Astrocyte (in vitro differentiated cells and primary cell): ENCODE measurements around the gene FGD5. TPM values are rescaled to one million over a fixed set of nuclear protein-coding genes. Genes with fewer than 3 reads are reported as not detected.
"Not testable (repeated sequence)": the region's sequence is repeated elsewhere in the genome, so short reads cannot be mapped to it uniquely, and the experiment has no call there.

Experiments
- DNase-seq: peaks from one replicate; pipeline ENCODE4 v3.0.0-alpha.2; 2010; ENCODE audit warnings: low read depth
- FAIRE-seq: peaks from 2 replicates; lab custom pipeline; 2011; peaks lifted over from hg19 to GRCh38; lab: Jason Lieb, UNC
- H2AFZ ChIP-seq: 2 replicates; pipeline ENCODE4 v1.6.0; 2012; ENCODE audit warnings: low read depth, low read length, inconsistent platforms
- H3K27ac ChIP-seq: 2 replicates; pipeline ENCODE4 v1.5.1; 2011; ENCODE audit warnings: low read depth, low read length, inconsistent platforms
- H3K27me3 ChIP-seq: 2 replicates; pipeline ENCODE4 v1.6.0; 2011; ENCODE audit warnings: low read length, inconsistent platforms; ENCODE audit not compliant: insufficient read depth
- H3K36me3 ChIP-seq: 2 replicates; pipeline ENCODE4 v1.5.1; 2011; ENCODE audit warnings: low read length, inconsistent platforms; ENCODE audit not compliant: insufficient read depth
- H3K4me1 ChIP-seq: 2 replicates; pipeline ENCODE4 v1.5.1; 2011; ENCODE audit warnings: low read length, inconsistent platforms; ENCODE audit not compliant: insufficient read depth
- H3K4me2 ChIP-seq: 2 replicates; pipeline ENCODE4 v1.6.0; 2012; ENCODE audit warnings: low read length, inconsistent platforms
- H3K4me3 ChIP-seq: 2 replicates; pipeline ENCODE4 v1.5.1; 2011; ENCODE audit warnings: low read depth, mild to moderate bottlenecking, low read length, inconsistent platforms; ENCODE audit not compliant: insufficient read depth
- H3K79me2 ChIP-seq: 2 replicates; pipeline ENCODE4 v1.6.0; 2012; ENCODE audit warnings: mild to moderate bottlenecking, low read length, inconsistent platforms; ENCODE audit not compliant: insufficient read depth
- H3K9ac ChIP-seq: 2 replicates; pipeline ENCODE4 v1.6.0; 2012; ENCODE audit warnings: mild to moderate bottlenecking, low read length, inconsistent platforms
- H3K9me3 ChIP-seq: 2 replicates; pipeline ENCODE4 v1.5.1; 2012; ENCODE audit warnings: low read depth, mild to moderate bottlenecking, low read length, inconsistent platforms; ENCODE audit not compliant: insufficient read depth
- H4K20me1 ChIP-seq: 2 replicates; pipeline ENCODE4 v1.6.0; 2012; ENCODE audit warnings: low read length, inconsistent platforms; ENCODE audit not compliant: insufficient read depth
- H3K27ac Mint-ChIP-seq: one replicate; pipeline ENCODE4 v1.8.0; 2021; ENCODE audit warnings: mild to moderate bottlenecking, mixed read lengths; ENCODE audit not compliant: unreplicated experiment
- H3K27me3 Mint-ChIP-seq: one replicate; pipeline ENCODE4 v1.8.0; 2021; ENCODE audit warnings: low read depth, mixed read lengths; ENCODE audit not compliant: unreplicated experiment
- H3K36me3 Mint-ChIP-seq: one replicate; pipeline ENCODE4 v1.8.0; 2021; ENCODE audit warnings: low read depth, mixed read lengths; ENCODE audit not compliant: unreplicated experiment
- H3K4me1 Mint-ChIP-seq: one replicate; pipeline ENCODE4 v1.8.0; 2021; ENCODE audit warnings: low read depth, mixed read lengths; ENCODE audit not compliant: unreplicated experiment
- H3K4me3 Mint-ChIP-seq: one replicate; pipeline ENCODE4 v1.8.0; 2021; ENCODE audit warnings: mild to moderate bottlenecking, moderate library complexity, mixed read lengths; ENCODE audit not compliant: unreplicated experiment
- H3K9me3 Mint-ChIP-seq: one replicate; pipeline ENCODE4 v1.8.0; 2021; ENCODE audit warnings: mild to moderate bottlenecking, mixed read lengths; ENCODE audit not compliant: unreplicated experiment
- EZH2 ChIP-seq: IDR thresholded peaks from 2 replicates; pipeline ENCODE4 v1.6.1; 2012; ENCODE audit warnings: mild to moderate bottlenecking, low read length, inconsistent platforms; ENCODE audit not compliant: insufficient read depth
- total RNA-seq: library from RNA; stranded (reverse); gene quantifications from 2 replicates; pipeline ENCODE4 v1.2.1, GENCODE V29; 2021
- TF ChIP-seq, protein P1 (sequence below): IDR thresholded peaks from 2 replicates; pipeline ENCODE4 v1.5.1; 2011; ENCODE audit warnings: low read depth, mild to moderate bottlenecking, inconsistent platforms, low read length, moderate library complexity; ENCODE audit not compliant: insufficient read depth

FGD5 gene
- total RNA-seq, 1 donor from 2014 or later, result 2.0 TPM

DNA sequence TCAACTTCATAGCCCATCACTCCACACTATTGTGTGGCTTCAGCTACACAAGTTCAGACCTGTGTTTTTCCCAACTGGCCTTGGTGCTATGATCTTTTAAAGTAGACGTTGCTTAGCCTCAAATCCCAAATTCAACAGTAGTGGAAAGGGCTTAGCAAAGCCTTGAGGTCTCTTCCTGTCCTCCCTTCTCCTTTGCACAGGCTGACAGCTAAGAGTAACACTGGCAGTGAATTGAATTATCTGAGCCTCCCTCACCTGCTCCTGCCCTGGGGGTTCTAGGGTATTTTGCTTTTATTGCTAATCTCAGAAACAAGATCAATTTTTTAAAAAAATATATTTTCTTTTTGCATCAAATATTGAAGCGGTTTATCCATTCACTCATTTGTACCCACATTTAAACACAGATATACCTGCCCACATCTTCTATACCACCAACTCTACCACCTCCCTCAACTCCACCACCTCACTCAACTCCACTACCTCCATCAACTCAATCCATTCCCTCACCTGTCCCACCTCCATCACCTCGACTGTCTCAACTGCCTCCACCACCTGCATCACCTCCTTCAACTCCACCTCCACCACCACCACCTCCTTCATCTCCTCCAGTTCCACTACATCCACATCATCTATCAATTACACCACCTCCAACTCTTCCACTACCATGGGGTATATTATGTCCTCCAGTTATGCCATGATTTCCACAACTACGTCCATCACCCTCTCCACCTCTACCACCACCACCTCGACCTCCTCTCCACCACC is 10.1 kb upstream of the FGD5 start:
- TF ChIP-seq EZH2, result no peak
- TF ChIP-seq, protein P1, sequence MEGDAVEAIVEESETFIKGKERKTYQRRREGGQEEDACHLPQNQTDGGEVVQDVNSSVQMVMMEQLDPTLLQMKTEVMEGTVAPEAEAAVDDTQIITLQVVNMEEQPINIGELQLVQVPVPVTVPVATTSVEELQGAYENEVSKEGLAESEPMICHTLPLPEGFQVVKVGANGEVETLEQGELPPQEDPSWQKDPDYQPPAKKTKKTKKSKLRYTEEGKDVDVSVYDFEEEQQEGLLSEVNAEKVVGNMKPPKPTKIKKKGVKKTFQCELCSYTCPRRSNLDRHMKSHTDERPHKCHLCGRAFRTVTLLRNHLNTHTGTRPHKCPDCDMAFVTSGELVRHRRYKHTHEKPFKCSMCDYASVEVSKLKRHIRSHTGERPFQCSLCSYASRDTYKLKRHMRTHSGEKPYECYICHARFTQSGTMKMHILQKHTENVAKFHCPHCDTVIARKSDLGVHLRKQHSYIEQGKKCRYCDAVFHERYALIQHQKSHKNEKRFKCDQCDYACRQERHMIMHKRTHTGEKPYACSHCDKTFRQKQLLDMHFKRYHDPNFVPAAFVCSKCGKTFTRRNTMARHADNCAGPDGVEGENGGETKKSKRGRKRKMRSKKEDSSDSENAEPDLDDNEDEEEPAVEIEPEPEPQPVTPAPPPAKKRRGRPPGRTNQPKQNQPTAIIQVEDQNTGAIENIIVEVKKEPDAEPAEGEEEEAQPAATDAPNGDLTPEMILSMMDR, result no peak
- no peaks in the 10 kb centered on the region for H3K36me3 Mint-ChIP-seq
- no peak overlapping the region for H3K4me2 ChIP-seq
- H3K79me2 ChIP-seq, result no peaks in the 10 kb centered on the region
- no peak overlapping the region for H3K27ac Mint-ChIP-seq
- H3K27me3 ChIP-seq, result peaks cover 41% of the 10 kb centered on the region
- no peak overlapping the region for H3K27ac ChIP-seq
- no peaks in the 10 kb centered on the region for H4K20me1 ChIP-seq
- peaks cover 54% of the 10 kb centered on the region for H3K27me3 Mint-ChIP-seq
- no peaks in the 10 kb centered on the region for H3K36me3 ChIP-seq
- H3K9ac ChIP-seq, result no peak overlapping the region
- H2AFZ ChIP-seq, result no peak overlapping the region
- DNase-seq, result no peak
- peaks cover 2% of the 10 kb centered on the region for H3K9me3 Mint-ChIP-seq
- no peak for FAIRE-seq
- H3K4me3 ChIP-seq, result no peak overlapping the region
- H3K4me3 Mint-ChIP-seq, result no peak overlapping the region
- H3K9me3 ChIP-seq, result no peaks in the 10 kb centered on the region
- no peaks in the 10 kb centered on the region for H3K4me1 ChIP-seq
- H3K4me1 Mint-ChIP-seq, result peaks cover 28% of the 10 kb centered on the region

DNA sequence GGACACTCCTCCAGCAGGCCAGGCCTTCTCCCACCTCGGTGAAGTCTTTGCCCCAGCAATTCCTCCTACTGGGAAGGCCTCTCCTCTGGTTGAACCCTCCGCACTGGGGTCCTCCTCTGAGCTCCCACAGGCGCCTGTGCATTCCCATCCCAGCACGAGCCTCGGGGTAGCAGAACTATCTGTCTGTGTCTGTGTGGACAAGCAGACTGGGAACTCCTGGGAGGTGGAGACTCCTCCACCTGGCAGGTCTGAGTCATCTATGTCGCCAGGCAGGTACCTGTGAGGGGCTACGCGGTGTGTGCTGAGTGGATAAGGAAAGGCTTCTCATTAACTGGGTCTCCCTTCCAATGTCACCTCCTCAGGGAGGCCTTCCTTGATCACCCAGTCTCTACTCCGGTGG is 9.2 kb upstream of the FGD5 start:
- H3K36me3 Mint-ChIP-seq, H3K27ac Mint-ChIP-seq, H3K9me3 ChIP-seq, DNase-seq, H3K9ac ChIP-seq, H3K9me3 Mint-ChIP-seq, H3K79me2 ChIP-seq, H4K20me1 ChIP-seq, H3K27ac ChIP-seq, H2AFZ ChIP-seq, H3K4me1 ChIP-seq, FAIRE-seq, H3K36me3 ChIP-seq, H3K4me3 ChIP-seq, H3K4me2 ChIP-seq: not testable (repeated sequence)
- Mint-ChIP-seq H3K27me3 (peaks cover 61% of the 10 kb centered on the region), H3K4me3 (peak overlapping the region; percentile 79), H3K4me1 (peaks cover 22% of the 10 kb centered on the region)
- peaks cover 48% of the 10 kb centered on the region for H3K27me3 ChIP-seq
- TF ChIP-seq EZH2, result peak; percentile 21

DNA sequence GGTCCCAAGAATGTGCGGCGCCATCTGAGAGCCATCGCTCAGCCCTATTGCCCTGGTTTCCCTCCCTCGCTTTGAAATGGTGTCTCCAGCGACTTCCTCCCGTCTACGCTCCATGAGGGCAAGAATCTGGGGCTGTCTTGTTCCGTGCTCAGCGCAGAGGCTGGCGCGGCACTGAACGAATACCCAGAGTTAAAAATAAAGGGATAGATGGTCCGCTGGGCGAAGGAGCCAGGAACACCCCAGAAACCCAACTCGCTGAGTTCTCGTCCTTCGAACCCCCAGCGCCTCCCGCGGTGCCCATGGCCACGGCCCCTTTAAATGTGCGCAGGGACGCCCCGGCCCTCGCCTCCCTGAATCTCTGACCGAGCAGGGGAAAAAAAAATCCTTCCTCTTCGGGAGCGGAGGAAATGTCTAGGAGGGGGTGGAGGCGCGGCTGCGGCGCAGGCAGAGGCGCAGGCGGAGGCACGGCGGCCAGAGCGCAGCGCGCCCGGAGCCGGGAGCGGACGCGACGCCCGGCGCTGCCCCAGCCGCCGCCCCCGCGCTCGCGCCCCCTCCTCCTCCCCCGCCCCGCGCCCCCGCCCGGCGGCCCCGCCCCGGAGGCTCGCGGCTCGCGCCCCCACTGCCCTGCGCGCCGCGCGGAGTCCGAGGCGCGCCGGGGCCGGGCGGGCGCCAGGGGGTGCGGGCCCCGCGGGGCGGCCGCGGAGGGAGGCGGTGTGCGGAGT is 8.5 kb upstream of the FGD5 start:
- Histone ChIP-seq H3K9me3 (no peaks in the 10 kb centered on the region), H3K27me3 (peaks cover 54% of the 10 kb centered on the region), H3K27ac (no peak overlapping the region), H2AFZ (no peak overlapping the region), H3K9ac (no peak overlapping the region), H3K4me1 (no peaks in the 10 kb centered on the region), H3K4me3 (peak overlapping the region; percentile 17), H4K20me1 (no peaks in the 10 kb centered on the region), H3K79me2 (no peaks in the 10 kb centered on the region), H3K36me3 (no peaks in the 10 kb centered on the region), H3K4me2 (peak overlapping the region; percentile 54)
- Mint-ChIP-seq H3K4me3 (peak overlapping the region; percentile 79), H3K4me1 (peaks cover 15% of the 10 kb centered on the region), H3K27ac (no peak overlapping the region), H3K36me3 (no peaks in the 10 kb centered on the region), H3K27me3 (peaks cover 66% of the 10 kb centered on the region), H3K9me3 (peaks cover 2% of the 10 kb centered on the region)
- FAIRE-seq, result no peak
- DNase-seq, result no peak
- TF ChIP-seq EZH2, result peak; percentile 0
- TF ChIP-seq, protein P1, result no peak
